SK-N-MC (cell line): ENCODE data around the gene PDE6H.

ENCODE experiments used
- DNase-seq: peaks from one replicate; pipeline ENCODE4 v3.0.0-alpha.2; 2011; ENCODE audit warnings: low read depth, low spot score
- H3K27ac ChIP-seq: fragments of 200-600 bp; sonication (generic); 2 replicates; pipeline ENCODE4 v1.5.1; 2016; ENCODE audit warnings: mixed run types
- H3K36me3 ChIP-seq: fragments of 200-600 bp; sonication (generic); 2 replicates; pipeline ENCODE4 v1.6.1; 2017; ENCODE audit warnings: antibody characterized with exemption, low read length, mixed read lengths; ENCODE audit not compliant: insufficient read depth
- H3K4me3 ChIP-seq: fragments of 200-600 bp; sonication (generic); 2 replicates; pipeline ENCODE4 v1.5.1; 2016
- H3K9ac ChIP-seq: fragments of 200-600 bp; sonication (generic); 2 replicates; pipeline ENCODE4 v1.8.0; 2017; ENCODE audit warnings: mixed run types, mixed read lengths; ENCODE audit not compliant: insufficient read length
- H3K9me3 ChIP-seq: fragments of 200-600 bp; sonication (generic); 2 replicates; pipeline ENCODE4 v1.6.1; 2017; ENCODE audit warnings: low read depth, mild to moderate bottlenecking, antibody characterized with exemption, low read length, moderate library complexity, mixed read lengths
- EZH2 ChIP-seq: fragments of 200-600 bp; sonication (generic); IDR thresholded peaks from one replicate; pipeline ENCODE4 v1.6.1; 2017; ENCODE audit warnings: antibody characterized with exemption
- FOXP2 ChIP-seq: optimal IDR thresholded peaks from 2 replicates; pipeline ENCODE3; 2011; ENCODE audit warnings: mild to moderate bottlenecking, moderate library complexity; ENCODE audit not compliant: insufficient read depth; ENCODE audit errors: extremely low read length, control extremely low read depth
- POLR2AphosphoS5 ChIP-seq: IDR thresholded peaks from 2 replicates; pipeline ENCODE4 v1.6.1; 2012; ENCODE audit warnings: mild to moderate bottlenecking, low read depth, low read length, borderline replicate concordance

PDE6H gene

GRCh38 chr12:14970473-14970872 lies 2.4 kb upstream of the PDE6H start:
- TF ChIP-seq EZH2 (no peak), POLR2AphosphoS5 (no peak), FOXP2 (no peak)

GRCh38 chr12:14974633-14975032 lies 1.8 kb downstream of the PDE6H start:
- no peak for TF ChIP-seq POLR2AphosphoS5
- TF ChIP-seq FOXP2, result no peak
- TF ChIP-seq EZH2, result no peak
- H3K4me3 ChIP-seq, result no peak overlapping the region
- DNase-seq, result no peak
- no peaks in the 10 kb centered on the region for H3K9me3 ChIP-seq
- no peak overlapping the region for H3K9ac ChIP-seq
- no peak overlapping the region for H3K27ac ChIP-seq
- no peaks in the 10 kb centered on the region for H3K36me3 ChIP-seq

More at GRCh38 chr12:14970473-14970872, 2.4 kb upstream of the PDE6H start:
- no peak for DNase-seq
- Histone ChIP-seq H3K36me3 (no peaks in the 10 kb centered on the region), H3K9ac (no peak overlapping the region), H3K27ac (no peak overlapping the region), H3K9me3 (no peaks in the 10 kb centered on the region), H3K4me3 (no peak overlapping the region)

- no peaks in the 10 kb centered on the region for H3K36me3 ChIP-seq
- H3K9me3 ChIP-seq, result no peaks in the 10 kb centered on the region
- TF ChIP-seq POLR2AphosphoS5, result no peak
- no peak for TF ChIP-seq FOXP2
- no peak for TF ChIP-seq EZH2
- no peak for DNase-seq
- no peak overlapping the region for H3K27ac ChIP-seq
- H3K9ac ChIP-seq, result no peak overlapping the region
- no peak overlapping the region for H3K4me3 ChIP-seq
These were observed 2.6 kb downstream of the PDE6H start for GRCh38 chr12:14975457-14975856.

GRCh38 chr12:14976658-14977057 lies 3.8 kb downstream of the PDE6H start:
- TF ChIP-seq POLR2AphosphoS5, result no peak
- TF ChIP-seq EZH2, result no peak
- no peak for TF ChIP-seq FOXP2
- no peak for DNase-seq
- no peak overlapping the region for H3K4me3 ChIP-seq
- H3K9ac ChIP-seq, result no peak overlapping the region
- H3K27ac ChIP-seq, result no peak overlapping the region
- no peaks in the 10 kb centered on the region for H3K9me3 ChIP-seq
- H3K36me3 ChIP-seq, result no peaks in the 10 kb centered on the region

GRCh38 chr12:14979468-14979867 lies 6.6 kb downstream of the PDE6H start:
- Histone ChIP-seq H3K27ac (no peak overlapping the region), H3K9me3 (no peaks in the 10 kb centered on the region), H3K36me3 (no peaks in the 10 kb centered on the region), H3K9ac (no peak overlapping the region), H3K4me3 (no peak overlapping the region)
- DNase-seq, result no peak
- TF ChIP-seq POLR2AphosphoS5 (no peak), EZH2 (no peak), FOXP2 (no peak)

- no peak overlapping the region for H3K4me3 ChIP-seq
- H3K36me3 ChIP-seq, result no peaks in the 10 kb centered on the region
- H3K27ac ChIP-seq, result no peak overlapping the region
- H3K9me3 ChIP-seq, result no peaks in the 10 kb centered on the region
- H3K9ac ChIP-seq, result no peak overlapping the region
- DNase-seq, result no peak
- TF ChIP-seq EZH2 (no peak), FOXP2 (no peak), POLR2AphosphoS5 (no peak)
These were observed 8.2 kb downstream of the PDE6H start for GRCh38 chr12:14981049-14981448.

- no peak for TF ChIP-seq POLR2AphosphoS5
- no peak overlapping the region for H3K27ac ChIP-seq
- H3K9ac ChIP-seq, result no peak overlapping the region
- DNase-seq, result no peak
- no peak overlapping the region for H3K4me3 ChIP-seq
- peaks cover 3% of the 10 kb centered on the region; the same call in 1 of the 2 replicates for H3K9me3 ChIP-seq
- no peaks in the 10 kb centered on the region for H3K36me3 ChIP-seq
These were observed 9.7 kb downstream of the PDE6H start for GRCh38 chr12:14982562-14982961.

GRCh38 chr12:14982991-14983390 lies 10.1 kb downstream of the PDE6H start:
- Histone ChIP-seq H3K27ac (no peak overlapping the region), H3K36me3 (no peaks in the 10 kb centered on the region), H3K9me3 (peaks cover 5% of the 10 kb centered on the region; the same call in 1 of the 2 replicates), H3K9ac (no peak overlapping the region), H3K4me3 (no peak overlapping the region)
- TF ChIP-seq FOXP2 (no peak), POLR2AphosphoS5 (no peak), EZH2 (no peak)
- DNase-seq, result no peak

- H3K4me3 ChIP-seq, result no peak overlapping the region
- H3K9me3 ChIP-seq, result peaks cover 5% of the 10 kb centered on the region; the same call in 1 of the 2 replicates
- no peaks in the 10 kb centered on the region for H3K36me3 ChIP-seq
- H3K27ac ChIP-seq, result no peak overlapping the region
- H3K9ac ChIP-seq, result no peak overlapping the region
- TF ChIP-seq FOXP2 (no peak), POLR2AphosphoS5 (no peak), EZH2 (no peak)
- no peak for DNase-seq
These were observed 11.2 kb downstream of the PDE6H start for GRCh38 chr12:14984036-14984435.
